HG02588 (cell line): Measurements from ENCODE around the gene GNL1.
"Not testable (repeated sequence)": the region's sequence is repeated elsewhere in the genome, so short reads cannot be mapped to it uniquely, and the experiment has no call there.

ENCODE experiments used
- ATAC-seq: cut with Tn5 transposase; IDR thresholded peaks from one replicate; pipeline ENCODE4 v1.9.1; 2021; ENCODE audit warnings: mild to moderate bottlenecking, moderate library complexity; ENCODE audit not compliant: unreplicated experiment

GNL1 gene, protein sequence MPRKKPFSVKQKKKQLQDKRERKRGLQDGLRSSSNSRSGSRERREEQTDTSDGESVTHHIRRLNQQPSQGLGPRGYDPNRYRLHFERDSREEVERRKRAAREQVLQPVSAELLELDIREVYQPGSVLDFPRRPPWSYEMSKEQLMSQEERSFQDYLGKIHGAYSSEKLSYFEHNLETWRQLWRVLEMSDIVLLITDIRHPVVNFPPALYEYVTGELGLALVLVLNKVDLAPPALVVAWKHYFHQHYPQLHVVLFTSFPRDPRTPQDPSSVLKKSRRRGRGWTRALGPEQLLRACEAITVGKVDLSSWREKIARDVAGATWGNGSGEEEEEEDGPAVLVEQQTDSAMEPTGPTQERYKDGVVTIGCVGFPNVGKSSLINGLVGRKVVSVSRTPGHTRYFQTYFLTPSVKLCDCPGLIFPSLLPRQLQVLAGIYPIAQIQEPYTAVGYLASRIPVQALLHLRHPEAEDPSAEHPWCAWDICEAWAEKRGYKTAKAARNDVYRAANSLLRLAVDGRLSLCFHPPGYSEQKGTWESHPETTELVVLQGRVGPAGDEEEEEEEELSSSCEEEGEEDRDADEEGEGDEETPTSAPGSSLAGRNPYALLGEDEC

DNA sequence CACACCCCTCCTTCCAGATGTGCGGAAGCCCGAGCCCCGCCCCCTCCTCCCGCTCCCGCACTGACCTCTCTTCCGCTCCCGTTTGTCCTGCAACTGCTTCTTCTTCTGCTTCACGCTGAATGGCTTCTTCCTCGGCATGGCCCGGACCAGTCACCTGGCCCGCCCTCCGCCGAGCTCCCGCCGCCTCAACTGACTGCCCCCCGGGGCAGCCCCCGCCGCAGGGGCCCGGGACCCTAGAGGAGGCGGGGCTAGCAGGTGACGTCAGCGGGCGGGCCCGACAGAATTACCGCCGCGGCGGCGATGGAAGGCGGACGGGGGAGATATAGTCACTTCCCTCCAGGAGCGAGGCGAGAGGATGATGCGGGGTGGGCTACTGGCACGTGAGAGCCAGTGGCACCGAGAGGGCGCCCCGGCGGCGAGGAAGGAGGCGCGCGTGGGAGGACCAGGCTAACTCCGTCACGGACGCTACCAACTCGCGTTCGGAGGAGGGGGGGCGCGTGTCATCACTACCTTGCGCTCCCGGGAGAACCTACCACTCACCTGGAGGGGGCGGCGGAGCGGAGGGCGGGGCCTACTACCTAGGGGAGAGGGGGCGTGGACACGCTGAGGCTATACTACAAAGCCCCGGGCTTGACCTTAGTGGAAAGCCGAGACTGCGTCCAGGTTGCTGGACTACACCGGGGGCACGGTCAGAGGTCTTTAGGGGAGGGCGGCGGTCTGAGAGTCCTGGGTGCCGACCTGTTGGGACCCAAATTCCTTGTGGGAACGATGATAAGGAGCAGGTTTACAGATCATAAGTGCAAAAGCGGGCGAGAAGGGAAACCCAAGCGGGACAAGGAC is at the start of gene GNL1:
Gene GNL1, minus strand, starts transcription at position 424 of the 840 bp plus-strand sequence. Its CDS starts 286 bp downstream, at position 138.
- ATAC-seq = peak; percentile 74

DNA sequence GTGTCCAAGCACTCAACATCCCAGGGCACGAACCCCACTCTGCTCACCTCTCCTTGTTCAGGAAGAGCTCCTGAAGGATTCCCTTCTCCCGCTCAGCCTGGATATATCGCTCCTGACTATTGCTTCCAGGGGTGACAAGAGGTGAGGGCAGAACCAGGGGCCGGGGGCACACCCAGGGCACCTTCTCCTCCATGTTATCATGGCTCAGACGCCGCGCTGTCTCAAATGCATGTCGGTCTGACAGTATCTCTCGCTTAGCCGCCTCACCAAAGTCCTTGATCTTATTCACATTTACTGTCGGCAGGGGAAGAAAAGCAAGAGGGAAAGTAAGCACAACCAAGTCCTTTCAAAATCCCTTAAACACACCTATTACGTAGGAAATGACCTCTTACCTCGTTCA is 47.7 kb upstream of the GNL1 start:
- ATAC-seq = no peak

DNA sequence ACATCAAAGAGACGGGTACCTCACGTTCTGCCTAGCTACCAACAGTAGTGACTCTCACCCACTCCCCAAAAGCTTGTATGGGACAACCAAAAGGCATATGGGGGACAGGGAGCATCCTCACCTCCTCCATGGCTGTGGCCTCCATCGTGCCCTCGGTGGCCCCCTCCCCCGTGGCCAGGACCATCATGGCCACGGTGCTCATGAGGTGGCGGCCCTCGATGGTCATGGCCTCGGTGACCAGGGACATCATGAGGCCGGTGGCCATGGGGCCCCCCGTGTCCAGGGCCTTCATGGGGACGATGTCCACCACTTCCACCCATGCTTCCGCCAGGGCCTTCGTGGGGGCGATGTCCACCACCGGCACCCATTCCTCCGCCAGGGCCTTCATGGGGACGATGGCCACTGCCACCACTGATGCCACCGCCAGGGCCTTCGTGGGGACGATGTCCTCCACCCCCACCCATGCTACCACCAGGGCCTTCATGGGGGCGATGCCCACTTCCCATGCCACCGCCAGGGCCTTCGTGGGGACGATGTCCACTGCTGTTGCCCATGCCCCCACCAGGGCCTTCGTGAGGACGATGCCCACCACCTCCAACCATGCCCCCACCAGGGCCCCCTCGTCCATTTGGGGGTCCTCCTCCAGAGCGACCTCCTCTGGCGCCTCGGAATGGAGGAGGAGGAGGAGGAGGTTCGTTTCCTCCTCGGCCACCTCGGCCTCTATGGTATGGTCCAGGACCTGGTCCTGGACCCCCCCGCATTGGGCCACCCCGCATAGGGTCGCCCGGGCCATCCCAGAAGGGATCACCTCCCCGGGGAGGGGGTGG is 45.7 kb upstream of the GNL1 start:
- ATAC-seq = no peak

DNA sequence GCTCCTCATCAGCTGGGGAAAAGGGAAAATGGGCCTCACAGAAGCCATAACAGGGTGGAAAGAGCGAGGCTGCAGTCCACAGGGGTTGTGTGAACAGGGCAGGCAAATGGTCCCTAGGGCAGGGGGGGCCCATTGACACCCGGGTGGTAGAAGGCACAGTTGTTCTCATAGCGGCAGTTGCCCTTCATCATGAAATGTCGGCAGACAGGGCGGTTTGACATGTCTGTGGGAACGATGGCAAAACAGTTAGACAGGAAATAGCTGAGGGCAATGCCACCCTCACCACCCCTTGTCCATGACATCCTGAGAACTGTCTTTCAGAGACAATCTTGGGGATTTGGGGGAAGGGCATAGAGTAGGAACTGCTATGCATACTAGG is 45.1 kb upstream of the GNL1 start:
- ATAC-seq = no peak

DNA sequence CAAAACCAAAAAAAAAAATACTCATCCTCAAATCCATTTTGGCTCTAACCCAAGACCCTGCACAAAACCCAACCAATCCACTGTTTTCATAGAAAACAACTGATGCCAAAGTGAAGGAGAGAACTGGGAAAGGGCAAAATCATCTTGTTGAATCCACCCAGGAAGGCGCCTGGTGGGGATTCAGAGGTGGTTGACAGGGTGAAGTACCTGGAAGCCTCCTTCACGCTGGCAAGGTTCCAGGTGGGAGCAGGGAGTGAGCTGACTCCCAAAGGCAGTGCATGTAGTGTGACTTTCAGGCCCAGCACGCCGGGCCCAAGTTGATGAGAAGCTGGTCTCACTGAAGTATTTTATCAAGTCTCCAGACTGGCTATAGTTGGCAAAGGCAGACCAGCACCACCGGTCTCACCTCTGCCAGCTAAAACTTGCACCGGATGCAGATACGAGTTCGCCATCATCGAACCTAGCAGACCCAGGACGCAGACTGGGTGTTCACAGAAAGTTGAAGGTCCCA is 44.2 kb upstream of the GNL1 start:
- ATAC-seq = no peak

DNA sequence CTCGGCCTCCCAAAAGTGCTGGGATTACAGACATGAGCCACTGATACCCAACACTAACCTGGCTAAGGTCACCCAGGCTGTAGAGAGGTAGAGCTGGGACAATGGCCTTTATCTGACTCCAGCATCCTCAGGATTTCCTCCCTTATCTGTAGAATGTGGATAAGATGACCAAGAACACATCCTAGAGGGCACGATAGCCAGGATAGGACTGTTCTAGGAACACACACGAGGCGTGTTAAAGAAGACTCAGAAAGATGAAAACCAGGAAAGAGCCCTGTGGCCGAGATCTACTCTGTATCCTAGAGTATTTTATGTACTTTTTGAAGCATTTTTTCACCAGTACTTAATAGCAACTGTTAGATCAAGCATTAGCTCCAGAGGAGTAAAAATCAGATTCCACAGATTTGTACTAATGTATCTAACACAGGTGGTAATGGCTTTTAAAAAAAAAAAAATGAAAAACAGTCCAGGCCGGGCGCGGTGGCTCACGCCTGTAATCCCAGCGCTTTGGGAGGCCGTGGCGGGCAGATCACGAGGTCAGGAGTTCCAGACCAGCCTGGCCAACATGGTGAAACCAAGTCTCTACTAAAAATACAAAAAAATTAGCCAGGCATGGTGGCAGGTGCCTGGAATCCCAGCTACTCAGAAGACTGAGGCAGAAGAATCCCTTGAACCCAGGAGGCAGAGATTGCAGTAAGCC is 43.5 kb upstream of the GNL1 start:
- no peak for ATAC-seq

DNA sequence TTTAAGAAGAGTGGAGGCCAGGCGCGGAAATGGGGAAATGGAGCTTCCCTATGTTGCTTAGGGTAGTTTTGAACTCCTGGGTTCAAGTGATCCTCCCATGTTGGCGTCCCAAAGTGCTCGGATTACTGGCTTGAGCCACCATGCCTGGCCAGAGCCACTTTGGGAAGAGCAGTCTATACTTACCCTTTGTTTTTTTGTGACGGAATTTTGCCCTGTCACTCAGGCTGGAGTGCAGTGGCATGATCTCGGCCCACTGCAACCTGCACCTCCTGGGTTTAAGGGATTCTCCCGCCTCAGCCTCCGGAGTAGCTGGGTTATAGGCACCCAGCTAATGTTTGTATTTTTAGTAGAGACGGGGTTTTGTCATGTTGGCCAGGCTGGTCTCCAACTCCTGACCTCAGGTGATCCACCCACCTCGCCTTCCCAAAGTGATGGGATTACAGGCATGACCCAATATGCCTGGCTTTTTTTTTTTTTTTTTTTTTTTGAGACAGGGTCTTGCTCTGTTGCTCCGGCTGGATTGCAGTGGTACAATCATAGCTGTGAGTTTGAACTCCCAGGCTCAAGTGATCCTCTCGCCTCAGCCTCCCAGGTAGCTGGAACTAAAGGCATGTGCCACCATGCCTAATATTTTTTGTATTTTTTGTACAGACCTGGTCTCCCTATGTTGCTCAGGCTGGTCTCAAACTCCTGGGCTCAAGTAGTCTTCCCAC is 42.8 kb upstream of the GNL1 start:
- no peak for ATAC-seq

DNA sequence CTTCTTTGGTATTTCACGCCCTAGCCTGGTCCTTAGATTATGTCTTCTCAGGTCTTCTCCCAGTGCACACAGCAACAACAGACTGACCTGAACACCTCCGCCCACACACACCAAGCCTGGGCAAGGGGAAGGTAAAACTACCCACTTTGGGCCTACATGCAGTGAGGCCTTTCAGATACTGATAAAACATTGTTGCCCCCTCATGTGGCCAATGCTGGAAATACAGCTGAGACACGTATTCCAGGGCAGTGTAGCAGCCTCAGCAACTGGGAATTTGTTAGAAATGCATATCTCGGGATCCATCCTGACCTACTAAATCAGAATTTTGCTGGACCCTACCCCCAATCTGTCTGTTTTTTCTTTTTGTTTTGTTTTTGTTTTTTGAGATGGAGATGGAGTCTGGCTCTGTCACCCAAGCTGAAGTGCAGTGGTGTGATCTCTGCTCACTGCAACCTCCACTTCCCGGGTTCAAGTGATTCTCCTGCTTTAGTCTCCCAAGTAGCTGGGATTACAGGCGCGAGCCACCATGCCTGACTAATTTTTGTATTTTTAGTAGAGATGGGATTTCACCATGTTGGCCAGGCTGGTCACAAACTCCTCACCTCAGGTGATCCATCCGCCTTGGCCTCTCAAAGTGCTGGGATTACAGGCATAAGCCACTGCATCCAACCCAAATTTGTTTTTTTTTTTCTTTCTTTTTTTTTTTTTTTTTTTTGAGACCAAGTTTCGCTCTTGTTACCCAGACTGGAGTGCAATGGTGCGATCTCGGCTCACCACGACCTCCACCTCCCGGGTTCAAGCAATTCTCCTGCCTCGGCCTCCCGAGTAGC is 41.2 kb upstream of the GNL1 start:
- ATAC-seq = not testable (repeated sequence)

DNA sequence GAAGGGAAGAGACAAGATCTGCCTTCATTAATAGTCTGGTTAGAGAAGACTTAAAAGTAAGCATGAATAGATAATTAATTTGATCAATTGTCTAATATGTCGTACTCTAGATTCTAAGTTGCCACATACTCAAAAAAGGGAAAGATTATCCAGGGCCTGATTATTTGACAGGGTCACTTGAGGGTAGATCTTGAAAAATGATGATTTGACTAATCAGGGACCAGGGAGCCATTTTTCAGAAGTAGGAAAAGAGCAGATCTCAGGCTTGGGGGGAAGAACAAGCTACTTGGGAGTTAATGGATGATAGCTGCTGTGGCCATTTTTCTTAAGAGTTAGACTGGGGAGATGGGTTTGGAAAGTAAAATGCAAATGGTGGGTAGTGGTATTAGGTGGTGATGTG is 36.0 kb upstream of the GNL1 start:
- no peak for ATAC-seq

DNA sequence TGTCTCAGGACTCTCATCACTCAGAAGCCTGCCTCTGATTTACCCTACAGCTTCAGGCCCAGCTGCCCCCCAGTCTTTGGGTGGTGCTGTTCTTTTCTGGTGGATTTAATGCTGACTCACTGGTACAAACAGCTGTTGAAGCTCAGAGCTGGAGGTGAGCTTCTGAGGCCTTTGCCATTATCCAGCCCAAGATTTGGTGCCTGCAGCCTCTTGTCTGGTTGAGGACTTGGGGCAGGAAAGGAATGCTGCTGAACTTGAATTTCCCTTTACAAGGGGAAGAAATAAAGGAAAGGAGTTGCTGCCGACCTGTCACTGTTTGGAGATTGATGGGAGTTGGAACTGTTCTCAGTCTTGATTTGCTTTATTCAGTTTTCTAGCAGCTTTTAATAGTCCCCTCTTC is 34.7 kb upstream of the GNL1 start:
- ATAC-seq = no peak

DNA sequence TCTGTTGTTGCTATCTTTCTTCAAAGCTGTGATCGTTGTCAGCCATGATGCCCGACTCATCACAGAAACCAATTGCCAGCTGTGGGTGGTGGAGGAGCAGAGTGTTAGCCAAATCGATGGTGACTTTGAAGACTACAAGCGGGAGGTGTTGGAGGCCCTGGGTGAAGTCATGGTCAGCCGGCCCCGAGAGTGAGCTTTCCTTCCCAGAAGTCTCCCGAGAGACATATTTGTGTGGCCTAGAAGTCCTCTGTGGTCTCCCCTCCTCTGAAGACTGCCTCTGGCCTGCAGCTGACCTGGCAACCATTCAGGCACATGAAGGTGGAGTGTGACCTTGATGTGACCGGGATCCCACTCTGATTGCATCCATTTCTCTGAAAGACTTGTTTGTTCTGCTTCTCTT is 34.2 kb upstream of the GNL1 start:
- ATAC-seq = no peak

DNA sequence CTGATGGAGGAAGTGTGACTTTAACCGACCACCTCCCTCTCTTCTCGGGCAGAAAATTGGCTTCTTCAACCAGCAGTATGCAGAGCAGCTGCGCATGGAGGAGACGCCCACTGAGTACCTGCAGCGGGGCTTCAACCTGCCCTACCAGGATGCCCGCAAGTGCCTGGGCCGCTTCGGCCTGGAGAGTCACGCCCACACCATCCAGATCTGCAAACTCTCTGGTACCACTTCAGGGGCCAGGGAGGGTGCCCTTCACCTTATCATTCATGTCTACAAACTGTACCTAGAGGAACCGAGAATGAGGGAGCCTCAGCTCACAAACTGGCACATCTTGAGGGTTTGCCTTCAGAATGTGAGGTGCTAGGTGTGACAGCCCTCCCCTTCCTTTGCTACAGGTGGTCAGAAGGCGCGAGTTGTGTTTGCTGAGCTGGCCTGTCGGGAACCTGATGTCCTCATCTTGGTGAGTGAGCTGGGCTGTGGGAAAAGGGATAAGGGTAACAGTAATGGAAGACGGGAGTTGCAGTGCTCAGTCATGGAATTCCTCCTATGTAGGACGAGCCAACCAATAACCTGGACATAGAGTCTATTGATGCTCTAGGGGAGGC is 33.6 kb upstream of the GNL1 start:
- ATAC-seq = no peak

DNA sequence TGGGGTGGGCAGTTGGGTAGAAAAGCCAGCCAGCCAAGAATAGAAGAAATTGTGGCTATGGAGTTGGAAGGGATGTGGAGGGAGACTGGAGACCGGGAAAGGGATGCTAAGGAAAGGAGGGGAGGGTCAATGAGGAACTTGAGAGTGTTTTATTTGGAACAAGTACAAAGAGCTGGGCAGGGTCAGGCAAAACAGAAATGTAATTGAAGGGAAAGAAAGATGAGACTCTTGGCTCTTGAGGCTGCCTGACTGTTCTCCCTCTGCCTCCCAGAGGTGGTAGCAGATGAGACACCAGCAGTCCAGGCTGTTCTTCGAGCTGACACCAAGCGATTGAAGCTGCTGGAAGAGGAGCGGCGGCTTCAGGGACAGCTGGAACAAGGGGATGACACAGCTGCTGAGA is 27.6 kb upstream of the GNL1 start:
- ATAC-seq = no peak

DNA sequence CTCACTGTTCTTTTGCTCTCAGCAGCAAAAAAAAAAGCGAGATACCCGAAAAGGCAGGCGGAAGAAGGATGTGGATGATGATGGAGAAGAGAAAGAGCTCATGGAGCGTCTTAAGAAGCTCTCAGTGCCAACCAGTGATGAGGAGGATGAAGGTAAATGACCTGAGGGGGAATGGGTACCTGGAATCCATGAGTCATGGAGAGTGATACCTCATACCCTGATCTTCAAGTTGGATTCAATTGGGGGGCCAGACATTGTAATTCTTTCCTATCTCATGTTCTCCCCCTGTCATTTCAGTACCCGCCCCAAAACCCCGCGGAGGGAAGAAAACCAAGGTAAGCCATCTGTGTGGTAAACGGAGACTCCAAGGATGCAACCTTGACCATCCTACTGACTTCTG is 21.8 kb upstream of the GNL1 start:
- no peak for ATAC-seq

DNA sequence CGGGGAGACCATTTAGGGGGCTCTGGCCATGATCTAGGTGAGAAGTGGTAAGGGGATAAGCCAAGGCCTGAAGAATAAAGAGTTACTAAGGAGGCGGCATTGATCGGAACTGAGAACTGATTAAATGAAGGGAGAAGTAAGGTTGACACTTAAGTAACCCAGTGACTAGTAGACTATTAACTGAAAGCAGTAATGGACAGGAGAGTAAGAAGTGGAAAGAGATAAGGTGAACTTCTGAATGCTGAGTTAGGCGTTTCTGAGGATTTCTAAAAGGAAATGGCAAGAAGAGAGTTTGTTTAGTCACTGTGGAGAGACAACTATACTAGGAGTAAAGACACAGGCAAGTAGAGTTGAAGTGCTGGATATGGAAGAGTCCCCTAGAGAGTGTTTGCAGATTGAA is 16.8 kb upstream of the GNL1 start:
- ATAC-seq = no peak

DNA sequence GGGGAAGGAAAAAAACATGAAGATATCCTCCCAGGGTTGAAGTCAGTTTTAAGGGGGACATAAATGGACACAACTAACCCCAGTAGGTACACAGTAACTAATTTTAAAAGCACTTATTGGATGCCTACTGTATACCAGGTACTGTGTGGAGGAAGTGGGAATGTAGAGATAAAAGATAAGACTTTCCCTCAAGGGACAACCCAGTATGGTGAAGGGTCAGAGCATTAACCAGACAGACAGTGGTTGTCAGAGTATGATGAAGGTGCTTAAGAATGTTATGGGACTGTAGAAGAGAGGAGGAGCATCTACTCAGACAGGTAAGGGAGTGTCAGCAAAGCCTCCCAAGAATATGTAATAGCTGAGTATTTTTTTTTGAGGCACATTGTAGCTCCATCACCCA is 15.9 kb upstream of the GNL1 start:
- ATAC-seq = no peak

DNA sequence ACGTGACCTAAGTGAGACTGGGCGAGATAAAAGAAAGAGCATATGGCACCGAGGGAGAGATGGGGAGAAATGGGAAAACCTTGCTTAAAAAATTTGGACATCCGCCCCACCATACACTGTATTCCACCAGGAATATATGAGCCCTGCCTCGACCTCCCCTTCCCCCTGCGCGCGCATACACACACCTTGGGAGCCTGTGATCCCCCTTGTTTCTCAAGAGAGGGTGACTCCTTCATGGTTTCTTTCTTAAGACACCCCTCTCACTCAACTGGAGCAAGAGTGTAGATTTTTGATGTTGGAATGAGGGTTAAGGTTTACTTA is 15.4 kb upstream of the GNL1 start:
- ATAC-seq = no peak

DNA sequence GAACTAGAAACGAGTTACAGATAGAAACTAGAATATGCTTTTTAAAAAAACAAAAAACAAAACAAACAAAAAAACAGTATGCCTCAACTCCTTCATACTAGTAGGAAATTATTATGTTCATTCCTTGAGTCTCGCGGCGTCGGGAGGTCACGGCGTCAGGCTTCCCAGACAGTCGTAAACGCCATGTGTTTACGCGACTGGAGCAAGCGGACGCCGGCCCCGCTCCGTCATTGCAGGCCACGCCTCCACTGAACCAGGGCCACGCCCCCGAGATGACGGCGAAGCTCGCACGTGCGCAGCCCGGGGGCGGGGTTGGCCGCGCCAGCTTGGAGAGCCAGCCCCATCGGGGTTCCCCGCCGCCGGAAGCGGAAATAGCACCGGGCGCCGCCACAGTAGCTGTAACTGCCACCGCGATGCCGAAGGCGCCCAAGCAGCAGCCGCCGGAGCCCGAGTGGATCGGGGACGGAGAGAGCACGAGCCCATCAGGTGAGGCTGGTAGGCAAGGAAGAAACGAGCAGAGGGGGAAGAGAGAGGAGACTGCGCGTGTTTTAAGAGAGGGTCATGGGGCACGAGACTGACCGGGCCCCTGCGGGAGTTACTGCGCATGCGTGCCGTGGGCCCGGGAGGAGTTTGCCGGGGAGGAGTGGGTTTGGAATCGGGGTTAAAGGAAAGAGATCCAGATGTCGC is 14.9 kb upstream of the GNL1 start, which contains the start of gene ABCF1:
Gene ABCF1, plus strand, starts transcription at position 368 of the 687 bp plus-strand sequence. Its CDS starts 46 bp downstream, at position 414.
- ATAC-seq = peak; percentile 91
